LNCaP clone FGC (cell line): ENCODE results near the gene GPSM3.

Source experiments
- DNase-seq: peaks from one replicate; pipeline ENCODE4 v3.0.0-alpha.2; 2011; ENCODE audit warnings: low read depth
- H3K4me3 ChIP-seq: 2 replicates; pipeline ENCODE4 v1.5.1; 2011; ENCODE audit warnings: mild to moderate bottlenecking, low read depth, low read length, control low read depth
- CTCF ChIP-seq: IDR thresholded peaks from 2 replicates; pipeline ENCODE4 v1.5.1; 2012; ENCODE audit warnings: mild to moderate bottlenecking; ENCODE audit not compliant: control insufficient read depth, insufficient read depth; ENCODE audit errors: extremely low read depth

The GPSM3 gene

GRCh38 chr6:32163559-32164258, 28.7 kb downstream of the GPSM3 start:
- DNase-seq, result no peak
- no peak overlapping the region for H3K4me3 ChIP-seq
- TF ChIP-seq CTCF, result no peak

- no peak for DNase-seq
- no peak for TF ChIP-seq CTCF
- no peak overlapping the region for H3K4me3 ChIP-seq
Observed at GRCh38 chr6:32158052-32158451, 34.4 kb downstream of the GPSM3 start.

- no peak overlapping the region for H3K4me3 ChIP-seq
- no peak for TF ChIP-seq CTCF
- DNase-seq, result no peak
Observed at GRCh38 chr6:32156891-32157290, 35.6 kb downstream of the GPSM3 start.

- TF ChIP-seq CTCF, result peak; percentile 80
- peak; percentile 42 for DNase-seq
- peak overlapping the region; percentile 77 for H3K4me3 ChIP-seq
Observed at GRCh38 chr6:32154514-32155161, 37.8 kb downstream of the GPSM3 start.

GRCh38 chr6:32153564-32154513, 38.6 kb downstream of the GPSM3 start, which contains the start of gene PPT2:
Gene PPT2, plus strand, starts transcription at chr6:32154141. Its CDS starts 454 bp downstream, at chr6:32154595.
- TF ChIP-seq CTCF, result no peak
- H3K4me3 ChIP-seq, result peak within 1 kb of the TSS; percentile 77
- no peak for DNase-seq

GRCh38 chr6:32152769-32153563, 39.5 kb downstream of the GPSM3 start:
- DNase-seq, result no peak
- TF ChIP-seq CTCF, result no peak
- peak overlapping the region; percentile 77 for H3K4me3 ChIP-seq
